Peyer's patch (tissue), 4 donors: ENCODE data around the gene POU2AF1. TPM values are rescaled to one million over a fixed set of nuclear protein-coding genes. Genes with fewer than 3 reads are reported as not detected.

Source experiments
- DNase-seq, 3 donors: peaks; one replicate each; pipeline ENCODE4 v3.0.0-alpha.2; 2017 to 2019
- H3K27ac ChIP-seq, 4 donors: fragments of 200-600 bp; sonication (generic); one replicate each; pipeline ENCODE4 v1.5.1; 2016 to 2019
- H3K27me3 ChIP-seq, 2 donors: fragments of 200-600 bp; sonication (generic); one replicate each; pipeline ENCODE4 v1.5.1; 2019
- H3K36me3 ChIP-seq, 3 donors: fragments of 200-600 bp; sonication (generic); one replicate each; pipeline ENCODE4 v1.5.1; 2016 to 2019
- H3K4me1 ChIP-seq, 4 donors: fragments of 200-600 bp; sonication (generic); one replicate each; pipeline ENCODE4 v1.5.1; 2016 to 2019
- H3K4me3 ChIP-seq, 4 donors: fragments of 200-600 bp; sonication (generic); 1 replicate in 3 of 4; 2 replicates in 1 of 4; pipeline ENCODE4 v1.5.1; 2016 to 2019; ENCODE audit warnings: mild to moderate bottlenecking in 1 of 4
- H3K9me3 ChIP-seq, 4 donors: fragments of 200-600 bp; sonication (generic); one replicate each; pipeline ENCODE4 v1.5.1; 2016 to 2019; ENCODE audit warnings: mild to moderate bottlenecking in 1 of 4
- POLR2A ChIP-seq, 2 donors: fragments of 450-650 bp; IDR thresholded peaks; one replicate each; pipeline ENCODE4 v1.5.1; 2017; ENCODE audit warnings: antibody characterized with exemption in 2 of 2, mild to moderate bottlenecking in 2 of 2, moderate library complexity in 2 of 2
- total RNA-seq, 4 donors: library from RNA; depleted of rRNA; stranded (reverse); fragments of >200 nt; gene quantifications; one replicate each; pipeline ENCODE4 v1.1.0, GENCODE V29; 2016
- TF ChIP-seq, protein P1 (sequence below), 6 experiments: fragments of 450-650 bp in 4 of 6; fragments of 200-600 bp in 2 of 6; sonication (generic) in 1 of 6; IDR thresholded peaks; one replicate each; pipeline ENCODE4 v1.5.1; 2017 to 2019; ENCODE audit warnings: antibody characterized with exemption in 6 of 6, mild to moderate bottlenecking in 3 of 6, moderate library complexity in 1 of 6

The POU2AF1 gene
- total RNA-seq, 4 donors from 2014 or later: 5.0 to 33.0 (median 5.4) TPM

GRCh38 chr11:111358038-111359001, 20.8 kb downstream of the POU2AF1 start:
- H3K9me3 ChIP-seq: no peaks in the 10 kb centered on the region
- H3K27me3 ChIP-seq: no peaks in the 10 kb centered on the region
- no peak for TF ChIP-seq POLR2A (IDR thresholded peaks at IDR 0.05)
- TF ChIP-seq, protein P1, sequence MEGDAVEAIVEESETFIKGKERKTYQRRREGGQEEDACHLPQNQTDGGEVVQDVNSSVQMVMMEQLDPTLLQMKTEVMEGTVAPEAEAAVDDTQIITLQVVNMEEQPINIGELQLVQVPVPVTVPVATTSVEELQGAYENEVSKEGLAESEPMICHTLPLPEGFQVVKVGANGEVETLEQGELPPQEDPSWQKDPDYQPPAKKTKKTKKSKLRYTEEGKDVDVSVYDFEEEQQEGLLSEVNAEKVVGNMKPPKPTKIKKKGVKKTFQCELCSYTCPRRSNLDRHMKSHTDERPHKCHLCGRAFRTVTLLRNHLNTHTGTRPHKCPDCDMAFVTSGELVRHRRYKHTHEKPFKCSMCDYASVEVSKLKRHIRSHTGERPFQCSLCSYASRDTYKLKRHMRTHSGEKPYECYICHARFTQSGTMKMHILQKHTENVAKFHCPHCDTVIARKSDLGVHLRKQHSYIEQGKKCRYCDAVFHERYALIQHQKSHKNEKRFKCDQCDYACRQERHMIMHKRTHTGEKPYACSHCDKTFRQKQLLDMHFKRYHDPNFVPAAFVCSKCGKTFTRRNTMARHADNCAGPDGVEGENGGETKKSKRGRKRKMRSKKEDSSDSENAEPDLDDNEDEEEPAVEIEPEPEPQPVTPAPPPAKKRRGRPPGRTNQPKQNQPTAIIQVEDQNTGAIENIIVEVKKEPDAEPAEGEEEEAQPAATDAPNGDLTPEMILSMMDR (IDR thresholded peaks at IDR 0.05): no peak
- H3K4me1 ChIP-seq: peaks cover 0 to 11% (median 6%) of the 10 kb centered on the region in 4 donors
- H3K27ac ChIP-seq: peak overlapping the region in 1 of 4 donors; percentile 31
- H3K4me3 ChIP-seq: no peak overlapping the region
- H3K36me3 ChIP-seq: no peaks in the 10 kb centered on the region
- no peak for DNase-seq

DNA sequence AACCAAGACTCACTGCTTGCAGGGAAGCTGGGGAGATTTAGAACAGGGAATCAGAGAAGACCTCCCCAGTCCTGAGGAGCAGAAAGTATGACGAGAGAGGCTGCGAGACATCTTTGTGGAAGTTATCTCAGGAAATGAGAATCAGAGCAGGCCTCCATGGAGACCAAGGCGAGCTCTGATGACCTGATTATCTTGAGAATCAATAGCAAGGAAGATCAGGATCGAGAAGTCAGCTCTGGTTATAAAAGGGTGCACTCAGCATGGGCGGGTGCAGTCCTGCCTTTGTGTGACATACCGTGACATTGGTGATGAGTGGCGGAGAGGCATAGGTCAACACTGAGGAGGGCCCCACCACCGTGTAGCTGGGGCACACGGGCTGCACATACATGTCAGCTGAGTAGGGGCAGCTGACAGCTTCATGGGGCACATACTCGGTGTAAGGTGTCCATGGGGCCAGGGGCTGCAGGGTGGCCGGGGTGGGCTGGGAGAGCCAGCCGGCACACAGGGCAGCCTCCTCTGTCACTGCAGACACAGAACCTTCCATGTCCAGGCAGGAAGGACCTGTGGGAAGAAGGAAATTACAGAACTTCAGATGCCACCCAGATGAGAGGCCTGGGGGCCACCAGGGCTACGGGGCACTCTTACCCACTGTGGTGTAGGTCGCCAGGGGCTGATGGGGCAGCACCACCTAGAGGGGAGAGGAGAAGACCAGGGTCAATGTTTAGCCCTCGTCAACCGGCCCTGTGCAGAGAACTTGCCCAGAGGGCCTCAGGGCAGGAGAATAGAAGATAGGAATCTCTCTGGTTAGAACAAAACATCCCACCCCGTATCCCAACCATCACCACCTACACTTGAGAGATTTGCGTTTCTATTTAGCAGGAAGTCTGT, 21.7 kb downstream of the POU2AF1 start:
- Histone ChIP-seq H3K36me3 (no peaks in the 10 kb centered on the region), H3K9me3 (no peaks in the 10 kb centered on the region), H3K27ac (no peak overlapping the region), H3K4me3 (no peak overlapping the region), H3K27me3 (no peaks in the 10 kb centered on the region), H3K4me1 (peaks cover 0 to 11% (median 6%) of the 10 kb centered on the region in 4 donors)
- TF ChIP-seq, protein P1 (IDR thresholded peaks at IDR 0.05): no peak
- TF ChIP-seq POLR2A (IDR thresholded peaks at IDR 0.05): no peak
- DNase-seq: no peak

GRCh38 chr11:111356660-111357048, 22.4 kb downstream of the POU2AF1 start:
- H3K9me3 ChIP-seq: no peaks in the 10 kb centered on the region
- no peak for TF ChIP-seq POLR2A (IDR thresholded peaks at IDR 0.05)
- TF ChIP-seq, protein P1 (IDR thresholded peaks at IDR 0.05): no peak

DNA sequence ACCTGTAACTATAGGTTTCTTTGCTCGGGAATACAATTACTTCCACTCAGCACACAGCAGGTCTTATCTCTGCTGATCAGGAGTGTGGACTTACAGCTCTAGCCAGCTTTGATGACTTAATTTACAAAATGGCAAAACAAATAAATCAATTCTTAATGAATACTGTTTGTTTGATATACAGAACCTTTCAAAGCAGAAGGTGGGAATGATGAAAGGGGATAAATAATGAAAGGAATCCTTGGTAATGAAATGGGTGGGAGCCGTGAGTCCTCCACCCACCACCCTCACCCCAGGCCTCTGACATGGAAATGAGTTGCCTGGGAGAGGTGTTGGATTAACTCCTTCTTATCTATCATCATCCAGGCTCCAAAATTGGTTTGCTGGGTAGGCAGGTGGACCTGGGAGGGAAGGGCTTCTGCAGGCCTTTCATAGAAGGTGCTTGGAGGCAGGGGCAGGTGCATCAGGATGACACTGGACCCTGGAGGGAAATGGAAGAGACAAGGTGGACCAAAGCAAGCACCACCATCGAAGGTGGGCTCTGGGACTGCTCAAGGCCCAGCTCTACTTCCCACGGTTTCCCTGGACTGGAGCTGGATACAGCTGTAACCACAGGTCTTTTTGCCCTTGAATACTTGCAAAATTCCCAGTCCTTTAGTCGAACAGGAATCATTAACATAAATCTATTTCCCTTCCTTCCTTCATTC, 23.0 kb downstream of the POU2AF1 start:
- DNase-seq: no peak
- Histone ChIP-seq H3K4me1 (peaks cover 0 to 8% (median 5%) of the 10 kb centered on the region in 4 donors), H3K27me3 (no peaks in the 10 kb centered on the region), H3K9me3 (no peaks in the 10 kb centered on the region), H3K36me3 (no peaks in the 10 kb centered on the region), H3K4me3 (no peak overlapping the region), H3K27ac (no peak overlapping the region)
- TF ChIP-seq POLR2A (IDR thresholded peaks at IDR 0.05): no peak
- TF ChIP-seq, protein P1 (IDR thresholded peaks at IDR 0.05): no peak

More at GRCh38 chr11:111356660-111357048, 22.4 kb downstream of the POU2AF1 start:
- no peak overlapping the region for H3K27ac ChIP-seq
- no peaks in the 10 kb centered on the region for H3K27me3 ChIP-seq
- no peak overlapping the region for H3K4me3 ChIP-seq
- no peaks in the 10 kb centered on the region for H3K36me3 ChIP-seq
- peaks cover 0 to 11% (median 5%) of the 10 kb centered on the region in 4 donors for H3K4me1 ChIP-seq
- DNase-seq: no peak

DNA sequence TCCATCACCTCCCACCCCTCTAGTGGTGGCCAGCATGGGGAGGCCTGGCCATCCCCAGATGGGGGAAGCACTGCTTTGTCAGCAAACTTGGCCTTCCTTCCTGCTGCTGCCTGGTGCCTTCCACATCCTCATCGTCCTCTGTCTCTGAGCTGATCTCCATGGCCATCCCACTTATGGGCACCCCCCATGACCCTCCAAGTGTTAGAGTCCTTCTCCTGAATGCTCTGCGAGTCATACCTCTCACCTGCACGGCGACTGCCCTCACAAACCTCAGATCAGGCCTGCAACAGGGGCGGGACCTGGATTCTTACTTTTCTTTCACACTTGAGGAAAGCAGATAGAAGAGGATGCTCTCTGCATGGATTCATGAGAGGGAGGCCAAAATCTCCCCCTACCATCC, 24.0 kb downstream of the POU2AF1 start:
- H3K4me1 ChIP-seq: peaks cover 0 to 7% (median 2%) of the 10 kb centered on the region in 4 donors
- no peaks in the 10 kb centered on the region for H3K36me3 ChIP-seq
- H3K4me3 ChIP-seq: no peak overlapping the region
- no peak for DNase-seq
- no peaks in the 10 kb centered on the region for H3K27me3 ChIP-seq
- TF ChIP-seq, protein P1 (IDR thresholded peaks at IDR 0.05): no peak
- no peak for TF ChIP-seq POLR2A (IDR thresholded peaks at IDR 0.05)
- no peaks in the 10 kb centered on the region for H3K9me3 ChIP-seq
- H3K27ac ChIP-seq: no peak overlapping the region
